Measurements from ENCODE around the gene ATRAID. TPM values are rescaled to one million over a fixed set of nuclear protein-coding genes. Genes with fewer than 3 reads are reported as not detected.
"Not testable (repeated sequence)": the region's sequence is repeated elsewhere in the genome, so short reads cannot be mapped to it uniquely, and the experiment has no call there.

The ATRAID gene
- total RNA-seq, 1 donor from 2014 or later = 78.3 TPM

GRCh38 chr2:27191070-27191829, 20.6 kb upstream of the ATRAID start:
- intact Hi-C loops (cut with micrococcal nuclease) = loop anchor here (1.0 to 2.0 kb wide), 2 partner anchors 93 to 230 kb away; no protein-coding TSS in a partner anchor

GRCh38 chr2:27194538-27195354, 17.1 kb upstream of the ATRAID start:
- intact Hi-C loops (cut with micrococcal nuclease) = no loop called here

- intact Hi-C loops (cut with micrococcal nuclease) = not testable (repeated sequence)
Measured at GRCh38 chr2:27195799-27196198, 16.0 kb upstream of the ATRAID start.

GRCh38 chr2:27198068-27198467, 13.8 kb upstream of the ATRAID start:
- intact Hi-C loops (cut with micrococcal nuclease) = not testable (repeated sequence)

- intact Hi-C loops (cut with micrococcal nuclease) = no loop called here
Measured at GRCh38 chr2:27198627-27199026, 13.2 kb upstream of the ATRAID start.

GRCh38 chr2:27199241-27199640, 12.6 kb upstream of the ATRAID start:
- intact Hi-C loops (cut with micrococcal nuclease) = no loop called here

GRCh38 chr2:27201675-27202074, 10.2 kb upstream of the ATRAID start:
- intact Hi-C loops (cut with micrococcal nuclease) = no loop called here

GRCh38 chr2:27202854-27203253, 9.0 kb upstream of the ATRAID start:
- intact Hi-C loops (cut with micrococcal nuclease) = no loop called here

GRCh38 chr2:27203741-27204140, 8.1 kb upstream of the ATRAID start:
- intact Hi-C loops (cut with micrococcal nuclease) = no loop called here

- intact Hi-C loops (cut with micrococcal nuclease) = no loop called here
Measured at GRCh38 chr2:27204566-27204965, 7.3 kb upstream of the ATRAID start.

GRCh38 chr2:27205206-27205605, 6.6 kb upstream of the ATRAID start:
- intact Hi-C loops (cut with micrococcal nuclease) = no loop called here

GRCh38 chr2:27206346-27206745, 5.5 kb upstream of the ATRAID start:
- intact Hi-C loops (cut with micrococcal nuclease) = no loop called here

- intact Hi-C loops (cut with micrococcal nuclease) = no loop called here
Measured at GRCh38 chr2:27208486-27209050, 3.3 kb upstream of the ATRAID start.

GRCh38 chr2:27209621-27210401, 2.0 kb upstream of the ATRAID start:
- intact Hi-C loops (cut with micrococcal nuclease) = loop anchor here (5.0 kb wide), 2 partner anchors 138 to 452 kb away; partner anchors contain the start of genes OST4, SLC4A1AP and SUPT7L

- intact Hi-C loops (cut with micrococcal nuclease) = loop anchor here (5.0 kb wide), 2 partner anchors 139 to 451 kb away; partner anchors contain the start of genes OST4, SLC4A1AP and SUPT7L
Measured at GRCh38 chr2:27211241-27211942, 449 bp upstream of the ATRAID start.

- intact Hi-C loops (cut with micrococcal nuclease) = loop anchor here (1.0 to 5.0 kb wide), 7 partner anchors 79 to 449 kb away; partner anchors contain the start of genes EIF2B4, GTF3C2, KHK and OST4
Measured at GRCh38 chr2:27212626-27213471, 1.0 kb downstream of the ATRAID start.

- intact Hi-C loops (cut with micrococcal nuclease) = loop anchor here (5.0 kb wide), 3 partner anchors 47 to 447 kb away; partner anchors contain the start of genes OST4, SLC30A3, SLC4A1AP and SUPT7L
Measured at GRCh38 chr2:27214941-27215340, 3.1 kb downstream of the ATRAID start.

- intact Hi-C loops (cut with micrococcal nuclease) = loop anchor here (5.0 kb wide), 1 partner anchor 46 kb away; the partner anchor contains the start of gene SLC30A3
Measured at GRCh38 chr2:27216416-27217137, 4.7 kb downstream of the ATRAID start.

Data from T-helper 2 cell treated with Interferon-gamma antibody and Interleukin-4, amounts not matched to agents 100 ng/mL and 5 ng/mL, for 36 hours (primary cell).